HEK293 (cell line): ENCODE data around the gene ANO2.
A peak's percentile ranks its signal among the peaks of the same experiment; 100 is the strongest.

Experiments
- CTCF ChIA-PET: fragments of 350-600 bp; formaldehyde crosslinking; extraction: SDS; loops from one replicate; lab custom pipeline; 2021; ENCODE audit warnings: antibody characterized with exemption; lab: Yijun Ruan, JAX
- POLR2A ChIA-PET: fragments of 300-600 bp; formaldehyde crosslinking; extraction: SDS; loops from one replicate; lab custom pipeline; 2020; ENCODE audit warnings: antibody characterized with exemption, inconsistent platforms; lab: Yijun Ruan, JAX
- H3K27ac ChIP-seq: fragments of 200-500 bp; sonication (Bioruptor generic); 2 replicates; pipeline ENCODE4 v1.5.1; 2014; ENCODE audit warnings: low read depth, low read length, control low read depth, inconsistent platforms; ENCODE audit errors: extremely low read depth
- H3K36me3 ChIP-seq, 2 experiments: fragments of 200-500 bp in 1 of 2; sonication (Bioruptor generic) in 1 of 2; 1 replicate in 1 of 2; 2 replicates in 1 of 2; pipeline ENCODE4 v1.5.1; 2014 to 2017; ENCODE audit warnings: inconsistent platforms in 2 of 2, low read length in 2 of 2; ENCODE audit not compliant: control insufficient read depth in 2 of 2, insufficient read depth in 1 of 2
- H3K4me1 ChIP-seq: fragments of 200-500 bp; sonication (Bioruptor generic); 2 replicates; pipeline ENCODE4 v1.5.1; 2014; ENCODE audit warnings: mild to moderate bottlenecking, low read length, inconsistent platforms; ENCODE audit not compliant: control insufficient read depth, insufficient read depth
- H3K4me3 ChIP-seq: 2 replicates; pipeline ENCODE4 v1.5.1; 2011; ENCODE audit warnings: low read depth, mild to moderate bottlenecking, control low read depth, low read length, moderate library complexity
- H3K9me3 ChIP-seq: fragments of 200-500 bp; sonication (Bioruptor generic); 2 replicates; pipeline ENCODE4 v1.5.1; 2014; ENCODE audit warnings: low read depth, low read length, inconsistent platforms; ENCODE audit not compliant: control insufficient read depth, insufficient read depth
- EGR2 ChIP-seq: fragments of 450-650 bp; formaldehyde crosslinking; IDR thresholded peaks from 2 replicates; pipeline ENCODE4 v1.5.1; 2016; ENCODE audit warnings: low read depth, missing biosample characterization, missing genetic modification characterization
- GFI1B ChIP-seq: fragments of 450-650 bp; formaldehyde crosslinking; IDR thresholded peaks from 2 replicates; pipeline ENCODE4 v1.5.1; 2016; ENCODE audit warnings: missing biosample characterization, missing genetic modification characterization
- RBAK ChIP-seq: fragments of 450-650 bp; formaldehyde crosslinking; IDR thresholded peaks from 2 replicates; pipeline ENCODE4 v1.5.1; 2016; ENCODE audit warnings: missing biosample characterization, missing genetic modification characterization
- SP2 ChIP-seq: fragments of 450-650 bp; formaldehyde crosslinking; IDR thresholded peaks from 2 replicates; pipeline ENCODE4 v1.5.1; 2016; ENCODE audit warnings: missing biosample characterization, missing genetic modification characterization
- ZFHX2 ChIP-seq: fragments of 450-650 bp; formaldehyde crosslinking; conservative IDR thresholded peaks from 2 replicates; pipeline ENCODE4 v1.5.1; 2016; ENCODE audit warnings: missing biosample characterization, missing genetic modification characterization
- ZNF114 ChIP-seq: fragments of 450-650 bp; formaldehyde crosslinking; IDR thresholded peaks from 2 replicates; pipeline ENCODE4 v1.5.0; 2017; ENCODE audit warnings: missing biosample characterization, missing genetic modification characterization
- ZNF16 ChIP-seq: fragments of 450-650 bp; formaldehyde crosslinking; IDR thresholded peaks from 2 replicates; pipeline ENCODE4 v1.5.1; 2016; ENCODE audit warnings: low read depth, missing biosample characterization, missing genetic modification characterization
- ZNF175 ChIP-seq: fragments of 450-650 bp; formaldehyde crosslinking; IDR thresholded peaks from 2 replicates; pipeline ENCODE4 v1.5.1; 2016; ENCODE audit warnings: missing biosample characterization, missing genetic modification characterization
- ZNF416 ChIP-seq: fragments of 450-650 bp; formaldehyde crosslinking; IDR thresholded peaks from 2 replicates; pipeline ENCODE4 v1.5.1; 2016; ENCODE audit warnings: missing biosample characterization, missing genetic modification characterization
- ZNF426 ChIP-seq: fragments of 450-650 bp; formaldehyde crosslinking; IDR thresholded peaks from 2 replicates; pipeline ENCODE4 v1.5.1; 2017; ENCODE audit warnings: missing biosample characterization, missing genetic modification characterization, mild to moderate bottlenecking, inconsistent platforms, moderate library complexity
- ZNF529 ChIP-seq: fragments of 450-650 bp; formaldehyde crosslinking; IDR thresholded peaks from 2 replicates; pipeline ENCODE4 v1.5.1; 2017; ENCODE audit warnings: missing genetic modification characterization, missing biosample characterization; ENCODE audit not compliant: insufficient replicate concordance
- ZNF600 ChIP-seq: fragments of 450-650 bp; formaldehyde crosslinking; IDR thresholded peaks from 2 replicates; pipeline ENCODE4 v1.5.1; 2016; ENCODE audit warnings: missing biosample characterization, missing genetic modification characterization
- ZNF621 ChIP-seq: fragments of 450-650 bp; formaldehyde crosslinking; IDR thresholded peaks from 2 replicates; pipeline ENCODE4 v1.5.1; 2017; ENCODE audit warnings: missing biosample characterization, missing genetic modification characterization
- ZNF624 ChIP-seq: fragments of 450-650 bp; formaldehyde crosslinking; IDR thresholded peaks from 2 replicates; pipeline ENCODE4 v1.5.1; 2017; ENCODE audit warnings: missing biosample characterization, missing genetic modification characterization
- ZNF660 ChIP-seq: fragments of 450-650 bp; IDR thresholded peaks from 2 replicates; pipeline ENCODE4 v1.5.1; 2018; ENCODE audit warnings: missing biosample characterization, mild to moderate bottlenecking, missing genetic modification characterization
- ZNF747 ChIP-seq: fragments of 450-650 bp; formaldehyde crosslinking; IDR thresholded peaks from 2 replicates; pipeline ENCODE4 v1.5.1; 2016; ENCODE audit warnings: missing biosample characterization, missing genetic modification characterization
- ZNF768 ChIP-seq: fragments of 450-650 bp; formaldehyde crosslinking; IDR thresholded peaks from 2 replicates; pipeline ENCODE4 v1.5.1; 2018; ENCODE audit warnings: missing biosample characterization, mild to moderate bottlenecking, missing genetic modification characterization
- ZNF785 ChIP-seq: fragments of 450-650 bp; formaldehyde crosslinking; IDR thresholded peaks from 2 replicates; pipeline ENCODE4 v1.5.1; 2016; ENCODE audit warnings: missing biosample characterization, missing genetic modification characterization
- TF ChIP-seq, protein P1 (sequence below): sonication (generic); formaldehyde crosslinking; IDR thresholded peaks from 2 replicates; pipeline ENCODE4 v1.8.1; 2022; ENCODE audit warnings: mild to moderate bottlenecking, moderate library complexity, missing genetic modification reagents
- TF ChIP-seq, protein P2 (sequence below): fragments of 450-650 bp; formaldehyde crosslinking; IDR thresholded peaks from 2 replicates; pipeline ENCODE4 v1.5.1; 2016; ENCODE audit warnings: missing biosample characterization, missing genetic modification characterization
- TF ChIP-seq, protein P3 (sequence below): fragments of 450-650 bp; formaldehyde crosslinking; IDR thresholded peaks from 2 replicates; pipeline ENCODE4 v1.5.1; 2017; ENCODE audit warnings: missing biosample characterization, missing genetic modification characterization
- TF ChIP-seq, protein P4 (sequence below): fragments of 450-650 bp; formaldehyde crosslinking; IDR thresholded peaks from 2 replicates; pipeline ENCODE4 v1.5.1; 2017; ENCODE audit warnings: missing biosample characterization, mild to moderate bottlenecking, missing genetic modification characterization, moderate library complexity

ANO2 gene

DNA sequence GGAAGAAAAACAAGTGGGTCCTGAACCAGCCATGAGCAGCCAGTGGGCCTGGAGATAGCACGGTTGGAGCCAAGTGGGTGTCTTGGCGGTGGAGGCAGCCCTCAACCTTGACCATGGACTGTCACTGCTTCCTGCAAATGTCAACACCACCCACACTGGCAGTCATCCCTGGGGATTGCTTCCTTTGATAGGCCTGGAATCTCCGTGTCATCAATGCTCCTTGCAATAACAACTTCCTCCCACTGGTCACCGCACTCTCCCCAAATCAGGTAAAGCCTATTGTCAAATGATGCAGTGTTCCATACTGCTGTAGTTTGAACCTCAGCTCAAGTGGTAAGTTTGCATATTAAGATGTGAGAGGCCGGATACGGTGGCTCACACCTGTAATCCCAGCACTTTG is 384.0 kb downstream of the ANO2 start:
- ChIA-PET CTCF (interaction anchor here (0.7 kb wide), 1 partner anchor 712 kb away, joined by 3 read pairs; no protein-coding TSS in a partner anchor), POLR2A (no interaction called here)
- Histone ChIP-seq H3K4me1 (no peaks in the 10 kb centered on the region; the same call in 1 of the 2 replicates), H3K4me3 (no peak overlapping the region), H3K36me3 (no peaks in the 10 kb centered on the region), H3K9me3 (no peaks in the 10 kb centered on the region), H3K27ac (no peak overlapping the region)
- TF ChIP-seq ZFHX2 (tag by site-specific recombination) = peak; percentile 37; the same call in 1 of the 2 replicates
- TF ChIP-seq, protein P1, sequence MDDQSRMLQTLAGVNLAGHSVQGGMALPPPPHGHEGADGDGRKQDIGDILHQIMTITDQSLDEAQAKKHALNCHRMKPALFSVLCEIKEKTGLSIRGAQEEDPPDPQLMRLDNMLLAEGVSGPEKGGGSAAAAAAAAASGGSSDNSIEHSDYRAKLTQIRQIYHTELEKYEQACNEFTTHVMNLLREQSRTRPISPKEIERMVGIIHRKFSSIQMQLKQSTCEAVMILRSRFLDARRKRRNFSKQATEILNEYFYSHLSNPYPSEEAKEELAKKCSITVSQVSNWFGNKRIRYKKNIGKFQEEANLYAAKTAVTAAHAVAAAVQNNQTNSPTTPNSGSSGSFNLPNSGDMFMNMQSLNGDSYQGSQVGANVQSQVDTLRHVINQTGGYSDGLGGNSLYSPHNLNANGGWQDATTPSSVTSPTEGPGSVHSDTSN (CRISPR knock-in tag) = no peak
- TF ChIP-seq EGR2 (tag by site-specific recombination) = peak; percentile 77

DNA sequence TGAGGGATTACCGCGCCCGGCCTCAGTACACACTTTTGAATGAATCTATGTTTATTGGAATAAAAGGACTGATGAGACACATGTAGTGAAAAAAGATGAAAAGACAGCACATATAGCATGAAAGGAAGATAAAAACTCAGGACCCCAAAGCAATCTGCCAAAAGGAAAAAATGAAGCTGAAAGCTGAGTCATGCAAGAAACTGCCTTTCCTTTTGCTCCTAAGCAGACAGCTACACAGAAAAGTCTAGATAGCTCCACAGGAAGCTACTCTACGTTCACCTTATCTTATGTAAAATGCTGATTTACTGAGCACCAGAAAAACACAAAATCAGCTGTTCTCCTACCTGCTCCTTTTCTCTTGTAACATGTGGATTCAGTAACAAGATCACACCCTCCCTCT is 384.8 kb downstream of the ANO2 start:
- no peaks in the 10 kb centered on the region; the same call in 1 of the 2 replicates for H3K4me1 ChIP-seq
- no peaks in the 10 kb centered on the region for H3K9me3 ChIP-seq
- no peak overlapping the region for H3K4me3 ChIP-seq
- ChIA-PET POLR2A (interaction anchor here (0.6 kb wide), 1 partner anchor 229 kb away, joined by 4 read pairs; no protein-coding TSS in a partner anchor), CTCF (no interaction called here)
- no peaks in the 10 kb centered on the region for H3K36me3 ChIP-seq
- H3K27ac ChIP-seq = no peak overlapping the region
- TF ChIP-seq ZNF16 (no peak), ZNF600 (tag by site-specific recombination) (no peak)
- TF ChIP-seq, protein P2, sequence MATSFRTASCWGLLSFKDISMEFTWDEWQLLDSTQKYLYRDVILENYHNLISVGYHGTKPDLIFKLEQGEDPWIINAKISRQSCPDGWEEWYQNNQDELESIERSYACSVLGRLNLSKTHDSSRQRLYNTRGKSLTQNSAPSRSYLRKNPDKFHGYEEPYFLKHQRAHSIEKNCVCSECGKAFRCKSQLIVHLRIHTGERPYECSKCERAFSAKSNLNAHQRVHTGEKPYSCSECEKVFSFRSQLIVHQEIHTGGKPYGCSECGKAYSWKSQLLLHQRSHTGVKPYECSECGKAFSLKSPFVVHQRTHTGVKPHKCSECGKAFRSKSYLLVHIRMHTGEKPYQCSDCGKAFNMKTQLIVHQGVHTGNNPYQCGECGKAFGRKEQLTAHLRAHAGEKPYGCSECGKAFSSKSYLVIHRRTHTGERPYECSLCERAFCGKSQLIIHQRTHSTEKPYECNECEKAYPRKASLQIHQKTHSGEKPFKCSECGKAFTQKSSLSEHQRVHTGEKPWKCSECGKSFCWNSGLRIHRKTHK = no peak

DNA sequence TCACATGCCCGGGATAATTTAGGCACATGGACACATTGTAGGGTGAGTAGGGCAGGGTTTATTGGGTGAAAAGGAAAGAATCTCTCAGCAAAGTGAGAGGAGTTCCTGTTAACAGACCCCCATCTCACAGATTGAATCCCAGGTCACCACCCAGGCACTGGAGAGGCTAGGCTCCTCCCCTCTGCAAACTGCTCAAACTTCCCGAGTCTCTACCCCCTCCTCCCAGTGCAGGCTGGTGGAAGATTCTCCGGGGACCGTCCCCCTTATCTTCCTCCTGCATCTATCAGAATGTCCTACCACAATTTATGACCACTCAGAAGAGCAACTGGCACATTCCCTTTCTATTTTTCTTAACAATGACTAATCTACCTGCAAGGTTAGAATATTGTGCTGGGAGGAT is 387.2 kb downstream of the ANO2 start:
- H3K4me3 ChIP-seq = no peak overlapping the region
- ChIA-PET POLR2A (no interaction called here), CTCF (no interaction called here)
- no peak overlapping the region for H3K27ac ChIP-seq
- no peaks in the 10 kb centered on the region; the same call in 1 of the 2 replicates for H3K4me1 ChIP-seq
- no peaks in the 10 kb centered on the region for H3K36me3 ChIP-seq
- TF ChIP-seq ZNF175 (tag by site-specific recombination) = no peak
- no peak for TF ChIP-seq ZNF768
- no peaks in the 10 kb centered on the region for H3K9me3 ChIP-seq

DNA sequence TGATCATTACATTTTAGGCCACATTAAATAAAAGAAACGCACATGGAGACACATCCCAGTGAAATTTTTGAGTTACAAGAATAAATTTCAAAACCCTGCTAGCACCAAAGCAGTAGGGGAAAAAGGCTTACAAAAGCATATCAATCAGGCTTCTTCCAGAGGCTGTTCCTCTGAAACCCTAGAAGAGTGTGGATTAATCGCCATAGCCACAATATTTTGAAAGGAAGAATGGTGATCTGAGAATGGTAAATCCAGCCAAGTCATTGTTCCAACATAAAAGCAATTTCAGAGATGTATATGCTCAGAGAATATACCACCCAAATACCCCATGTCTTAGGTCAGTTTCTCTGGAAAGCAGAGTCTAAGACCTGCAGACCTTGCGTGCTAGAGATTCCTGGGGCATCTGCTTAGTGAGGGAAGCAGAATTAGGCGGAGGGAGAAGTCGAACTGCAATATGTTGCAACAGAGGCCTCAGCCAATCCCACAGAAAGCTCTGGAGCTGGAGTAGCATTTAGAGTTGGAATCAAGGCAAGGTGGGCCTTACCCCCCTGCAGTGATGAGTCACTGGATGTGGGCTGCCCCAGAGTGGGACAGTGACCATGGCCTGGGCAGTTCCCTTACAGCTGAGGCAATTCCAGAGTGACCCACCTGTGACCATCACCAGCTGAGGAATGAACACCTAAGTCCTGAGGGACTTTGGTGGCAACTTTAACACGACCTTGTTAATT is 387.9 kb downstream of the ANO2 start:
- Histone ChIP-seq H3K9me3 (no peaks in the 10 kb centered on the region), H3K27ac (no peak overlapping the region), H3K4me1 (no peaks in the 10 kb centered on the region; the same call in 1 of the 2 replicates), H3K36me3 (no peaks in the 10 kb centered on the region), H3K4me3 (no peak overlapping the region)
- ChIA-PET CTCF (interaction anchor here (0.5 to 1.4 kb wide), 6 partner anchors 10 to 368 kb away, joined by 3 to 5 read pairs (median 3); no protein-coding TSS in a partner anchor), POLR2A (no interaction called here)
- TF ChIP-seq ZNF660 (tag by site-specific recombination) (no peak), SP2 (tag by site-specific recombination) (no peak), ZNF747 (tag by site-specific recombination) (no peak), RBAK (tag by site-specific recombination) (no peak), ZNF529 (no peak), ZNF624 (tag by site-specific recombination) (no peak), ZNF785 (tag by site-specific recombination) (no peak), ZNF426 (tag by site-specific recombination) (no peak), ZNF621 (tag by site-specific recombination) (no peak), GFI1B (no peak), ZNF416 (tag by site-specific recombination) (no peak), ZNF114 (no peak)
- TF ChIP-seq, protein P3, sequence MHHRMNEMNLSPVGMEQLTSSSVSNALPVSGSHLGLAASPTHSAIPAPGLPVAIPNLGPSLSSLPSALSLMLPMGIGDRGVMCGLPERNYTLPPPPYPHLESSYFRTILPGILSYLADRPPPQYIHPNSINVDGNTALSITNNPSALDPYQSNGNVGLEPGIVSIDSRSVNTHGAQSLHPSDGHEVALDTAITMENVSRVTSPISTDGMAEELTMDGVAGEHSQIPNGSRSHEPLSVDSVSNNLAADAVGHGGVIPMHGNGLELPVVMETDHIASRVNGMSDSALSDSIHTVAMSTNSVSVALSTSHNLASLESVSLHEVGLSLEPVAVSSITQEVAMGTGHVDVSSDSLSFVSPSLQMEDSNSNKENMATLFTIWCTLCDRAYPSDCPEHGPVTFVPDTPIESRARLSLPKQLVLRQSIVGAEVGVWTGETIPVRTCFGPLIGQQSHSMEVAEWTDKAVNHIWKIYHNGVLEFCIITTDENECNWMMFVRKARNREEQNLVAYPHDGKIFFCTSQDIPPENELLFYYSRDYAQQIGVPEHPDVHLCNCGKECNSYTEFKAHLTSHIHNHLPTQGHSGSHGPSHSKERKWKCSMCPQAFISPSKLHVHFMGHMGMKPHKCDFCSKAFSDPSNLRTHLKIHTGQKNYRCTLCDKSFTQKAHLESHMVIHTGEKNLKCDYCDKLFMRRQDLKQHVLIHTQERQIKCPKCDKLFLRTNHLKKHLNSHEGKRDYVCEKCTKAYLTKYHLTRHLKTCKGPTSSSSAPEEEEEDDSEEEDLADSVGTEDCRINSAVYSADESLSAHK (tag by site-specific recombination) = no peak
- TF ChIP-seq, protein P4, sequence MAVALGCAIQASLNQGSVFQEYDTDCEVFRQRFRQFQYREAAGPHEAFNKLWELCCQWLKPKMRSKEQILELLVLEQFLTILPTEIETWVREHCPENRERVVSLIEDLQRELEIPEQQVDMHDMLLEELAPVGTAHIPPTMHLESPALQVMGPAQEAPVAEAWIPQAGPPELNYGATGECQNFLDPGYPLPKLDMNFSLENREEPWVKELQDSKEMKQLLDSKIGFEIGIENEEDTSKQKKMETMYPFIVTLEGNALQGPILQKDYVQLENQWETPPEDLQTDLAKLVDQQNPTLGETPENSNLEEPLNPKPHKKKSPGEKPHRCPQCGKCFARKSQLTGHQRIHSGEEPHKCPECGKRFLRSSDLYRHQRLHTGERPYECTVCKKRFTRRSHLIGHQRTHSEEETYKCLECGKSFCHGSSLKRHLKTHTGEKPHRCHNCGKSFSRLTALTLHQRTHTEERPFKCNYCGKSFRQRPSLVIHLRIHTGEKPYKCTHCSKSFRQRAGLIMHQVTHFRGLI (tag by site-specific recombination) = no peak
